HG03108 (cell line): ENCODE measurements around the gene IRX1.

ENCODE experiments used
- ATAC-seq: cut with Tn5 transposase; IDR thresholded peaks from one replicate; pipeline ENCODE4 v1.9.1; 2021; ENCODE audit warnings: moderate library complexity; ENCODE audit not compliant: unreplicated experiment

The IRX1 gene

GRCh38 chr5:3650320-3650719, 54.7 kb downstream of the IRX1 start:
- ATAC-seq: no peak

DNA sequence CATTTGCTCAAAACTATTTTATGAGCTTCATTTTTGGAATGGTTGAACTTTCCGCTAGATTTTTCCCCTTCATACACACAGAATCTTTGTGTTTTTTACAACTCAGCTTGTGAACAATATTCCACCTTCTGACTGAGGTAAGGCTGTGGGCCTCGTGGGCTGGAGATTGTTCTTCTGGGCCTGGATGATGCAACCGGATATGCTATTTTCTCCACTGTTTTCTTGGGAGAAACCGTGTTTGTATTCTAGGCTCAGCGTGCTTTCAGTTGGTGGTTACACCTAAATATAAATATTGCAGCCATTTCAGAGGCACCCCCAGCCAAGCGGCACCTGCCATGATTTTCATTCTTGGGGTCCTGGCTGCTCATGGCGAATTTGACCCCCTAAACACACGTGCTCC, 55.2 kb downstream of the IRX1 start:
- no peak for ATAC-seq
